GDM1 (cell line): ENCODE results near the gene PRPF19.
A peak's percentile ranks its signal among the peaks of the same experiment; 100 is the strongest.

Experiments
- DNase-seq: peaks from one replicate; lab custom pipeline; 2025; lab: John Stamatoyannopoulos, UW

PRPF19 gene

DNA sequence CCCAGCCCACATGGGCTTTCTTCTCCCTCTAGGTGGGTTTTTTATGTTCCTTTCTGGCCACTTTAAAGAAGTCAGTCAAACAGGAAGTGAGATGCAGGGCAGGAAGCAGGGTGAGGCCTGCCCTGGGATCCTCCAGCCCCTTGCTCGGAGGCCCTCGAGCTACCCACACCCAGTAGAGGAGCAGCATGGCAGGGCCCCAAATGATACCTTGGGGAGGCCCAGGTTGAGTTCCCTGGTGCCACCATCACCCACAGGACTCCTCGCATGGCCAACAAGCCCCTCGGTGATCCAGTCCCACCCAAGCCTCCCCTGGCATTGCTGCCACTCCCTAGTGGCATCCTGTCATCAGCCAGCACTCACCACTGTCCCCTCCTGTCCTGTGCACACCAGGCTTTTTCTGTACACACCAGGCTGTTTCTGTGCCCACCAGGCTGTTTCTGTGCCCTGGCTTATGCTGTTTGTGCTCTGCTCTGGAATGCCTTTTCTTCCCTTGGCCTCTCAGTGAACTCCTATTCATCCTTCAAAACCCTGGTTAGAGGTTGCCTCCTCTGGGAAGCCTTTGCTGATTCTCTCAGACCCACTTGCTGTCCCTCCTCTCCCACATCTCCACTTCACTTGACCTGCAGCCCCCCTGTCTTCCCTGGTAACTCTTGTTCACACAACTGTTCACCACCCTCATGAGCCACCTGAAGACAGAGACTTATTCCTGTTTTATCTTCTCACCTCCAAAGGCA, 47.5 kb downstream of the PRPF19 start:
- DNase-seq: peak; percentile 6

DNA sequence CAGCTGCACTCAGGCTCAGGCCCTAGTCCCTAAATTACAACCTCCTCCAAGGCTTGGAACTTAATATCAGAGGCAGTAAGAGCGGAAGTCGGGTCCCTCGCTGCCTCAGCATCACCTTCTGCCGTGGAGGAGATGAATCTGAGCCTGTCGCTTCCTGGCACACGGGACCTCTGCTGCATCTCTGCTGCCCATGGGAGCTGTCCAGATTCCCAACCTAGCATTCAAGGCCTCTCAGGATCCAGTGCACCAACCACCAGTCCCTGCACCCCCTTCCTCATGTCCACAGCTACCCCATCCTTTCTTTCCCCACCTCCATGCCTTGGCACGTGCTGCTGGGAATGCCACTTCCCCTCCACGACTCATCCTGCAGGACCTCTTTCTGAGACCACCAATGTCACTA, 48.1 kb downstream of the PRPF19 start:
- DNase-seq: no peak

DNA sequence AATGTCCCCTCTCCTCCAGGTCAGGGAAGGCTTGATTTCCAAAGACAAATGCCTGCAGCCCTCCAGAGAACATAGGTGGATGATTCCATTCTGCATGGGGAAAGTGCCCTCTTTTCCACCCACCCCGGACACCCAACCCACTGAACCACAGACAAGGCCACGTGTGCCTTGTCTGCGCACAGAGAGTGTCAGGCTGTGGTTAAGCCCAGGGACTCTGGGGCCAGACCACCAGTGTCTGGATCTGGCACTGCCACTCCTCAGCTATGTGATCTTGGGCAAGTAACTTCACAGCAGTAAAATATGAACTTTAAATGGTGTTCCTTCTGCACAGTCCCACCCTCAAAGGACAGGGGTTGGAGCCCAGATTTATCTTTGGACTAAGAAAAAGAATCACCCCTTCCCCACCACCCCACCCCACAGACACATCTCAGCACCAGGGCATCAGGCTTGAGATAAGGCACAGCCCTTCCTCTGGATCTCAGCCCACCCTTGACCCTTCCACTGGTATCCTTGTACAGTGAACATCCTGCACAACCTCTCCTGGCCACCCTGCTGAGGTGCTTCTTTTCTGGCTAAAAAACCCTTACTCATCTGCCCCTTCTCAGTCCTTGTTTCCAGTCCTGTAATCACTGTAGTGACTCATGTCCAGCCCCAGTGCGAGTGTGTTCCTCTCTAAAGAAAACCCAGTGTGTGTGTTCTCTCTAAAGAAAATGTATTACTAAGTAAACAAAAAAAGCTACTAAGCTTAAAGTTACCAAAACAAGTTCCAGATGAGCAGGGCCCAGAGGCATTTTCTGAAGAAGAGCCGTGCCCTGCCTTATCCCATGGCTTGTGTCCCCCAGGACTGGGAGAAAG, 48.8 kb downstream of the PRPF19 start:
- no peak for DNase-seq

DNA sequence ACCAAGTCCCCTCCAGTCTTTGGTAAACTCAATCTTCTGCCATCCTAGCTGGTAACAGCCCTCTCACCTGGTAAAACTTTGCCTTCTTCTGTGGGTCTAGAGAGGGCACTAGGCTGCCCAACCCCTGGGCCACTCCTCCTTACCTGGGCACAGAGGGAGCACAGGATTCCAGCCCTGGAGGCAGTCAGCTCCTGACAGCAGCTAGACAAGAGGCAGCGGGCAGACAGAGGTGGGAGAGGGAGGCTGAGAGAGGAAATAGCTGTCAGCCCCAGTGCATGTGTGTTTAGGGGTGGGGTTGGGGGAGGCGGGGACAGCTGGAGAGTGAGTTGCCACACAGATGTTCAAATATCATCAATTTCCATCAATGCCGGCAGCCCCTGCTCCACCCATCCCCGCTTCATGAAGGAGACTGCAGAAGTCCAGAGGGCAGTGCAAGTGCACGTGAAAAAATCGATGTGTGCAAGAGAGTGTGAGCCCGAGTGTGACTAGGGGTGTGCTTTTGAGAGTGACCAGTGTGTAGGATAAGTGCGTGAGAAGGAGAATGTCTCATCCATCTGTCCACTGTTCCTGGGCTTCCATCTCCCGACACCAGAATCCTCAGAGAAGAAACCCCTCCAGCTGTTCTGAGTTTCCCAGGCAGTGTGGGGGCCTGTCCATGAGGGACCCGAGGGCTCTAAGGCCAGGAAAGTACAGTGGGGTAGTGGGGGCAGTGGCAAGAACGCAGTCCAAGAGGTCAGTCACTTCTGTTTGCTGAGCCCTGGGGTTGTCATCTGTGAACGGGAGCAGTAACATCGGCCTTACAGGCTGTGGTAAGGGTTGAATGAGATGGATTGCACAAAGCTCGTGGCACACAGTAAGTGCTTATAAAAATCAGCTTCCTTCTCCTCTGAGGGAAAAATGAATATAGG, 50.4 kb downstream of the PRPF19 start, which contains the start of gene PTGDR2:
Gene PTGDR2 (minus strand): TSS at position 225 of the 908 bp plus-strand sequence. CDS start 2,228 bp downstream, outside the sequence.
- DNase-seq: peak; percentile 12

DNA sequence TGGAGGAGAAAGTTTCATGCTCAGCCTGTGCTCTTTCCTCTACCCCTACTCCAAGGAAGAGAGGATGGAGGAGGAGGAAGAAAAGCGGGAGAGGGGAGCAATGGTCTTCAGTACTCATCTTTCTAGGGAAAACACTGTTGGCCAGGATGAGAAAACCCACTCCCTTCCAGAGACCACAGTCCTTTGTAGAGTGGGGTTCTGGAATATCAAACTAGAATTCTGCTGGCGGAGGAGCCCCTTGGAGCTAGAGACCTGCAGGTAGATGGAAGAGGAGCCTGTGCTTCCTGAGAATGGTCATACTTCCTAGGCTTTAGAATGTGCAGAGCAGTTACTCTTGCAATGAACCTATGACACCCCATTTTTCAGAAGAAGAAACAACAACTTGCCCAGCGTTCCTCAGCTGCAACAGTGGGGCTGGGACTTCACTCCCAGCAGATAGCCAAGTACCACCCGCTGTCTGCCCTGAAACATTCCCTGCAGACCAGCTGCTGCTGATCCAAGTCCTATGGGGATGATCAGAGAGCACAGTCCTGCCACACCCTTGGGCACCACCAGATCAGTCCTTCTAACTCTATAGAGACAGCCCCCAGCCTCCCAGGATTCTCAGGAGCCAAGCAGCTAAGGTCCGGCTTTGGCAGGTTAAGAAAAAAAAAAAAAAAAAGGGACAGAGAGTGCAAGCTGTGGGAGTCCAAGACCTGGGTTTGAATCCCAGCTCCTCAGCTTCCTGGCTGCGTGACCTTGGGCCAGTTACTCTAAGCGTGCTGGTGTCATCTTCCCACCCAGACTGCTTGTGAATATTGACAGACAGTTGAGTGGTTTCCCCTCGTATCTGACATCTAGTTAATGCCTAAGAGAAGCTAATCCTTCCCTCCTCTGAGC, 51.3 kb downstream of the PRPF19 start:
- DNase-seq: no peak

DNA sequence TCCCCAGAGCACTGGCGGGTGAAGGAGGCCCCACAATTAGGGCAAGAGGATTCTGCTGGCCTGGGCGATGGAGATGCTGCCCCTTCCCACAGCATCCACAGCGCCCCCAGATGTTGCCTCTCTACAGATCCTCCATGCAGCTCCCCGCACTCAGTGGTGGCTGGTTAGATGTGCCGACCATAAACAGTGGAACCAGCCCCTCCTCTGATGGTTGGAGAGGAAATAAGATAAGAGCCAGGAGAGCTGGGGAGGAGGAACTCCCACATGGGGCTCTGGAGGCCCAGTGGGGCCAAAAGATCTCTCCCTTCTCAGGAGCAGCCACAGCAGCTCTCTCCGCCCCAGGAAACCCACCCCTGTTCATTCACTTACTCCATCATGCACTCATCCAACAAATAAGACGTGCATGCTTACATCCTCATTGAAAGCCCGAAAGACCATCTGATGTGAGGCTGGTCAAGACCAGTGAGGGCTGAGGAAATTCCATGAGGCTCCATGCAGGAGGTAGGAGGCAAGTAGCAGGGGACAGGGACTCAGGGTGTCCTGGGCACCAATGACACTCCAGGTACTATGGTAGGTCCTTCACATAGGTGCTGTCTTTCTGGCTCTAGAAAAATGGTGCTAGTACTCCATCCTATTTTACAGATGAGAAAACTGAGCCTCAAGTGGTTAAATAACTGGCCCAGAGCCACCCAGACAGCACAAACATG, 52.1 kb downstream of the PRPF19 start:
- DNase-seq: peak; percentile 31

DNA sequence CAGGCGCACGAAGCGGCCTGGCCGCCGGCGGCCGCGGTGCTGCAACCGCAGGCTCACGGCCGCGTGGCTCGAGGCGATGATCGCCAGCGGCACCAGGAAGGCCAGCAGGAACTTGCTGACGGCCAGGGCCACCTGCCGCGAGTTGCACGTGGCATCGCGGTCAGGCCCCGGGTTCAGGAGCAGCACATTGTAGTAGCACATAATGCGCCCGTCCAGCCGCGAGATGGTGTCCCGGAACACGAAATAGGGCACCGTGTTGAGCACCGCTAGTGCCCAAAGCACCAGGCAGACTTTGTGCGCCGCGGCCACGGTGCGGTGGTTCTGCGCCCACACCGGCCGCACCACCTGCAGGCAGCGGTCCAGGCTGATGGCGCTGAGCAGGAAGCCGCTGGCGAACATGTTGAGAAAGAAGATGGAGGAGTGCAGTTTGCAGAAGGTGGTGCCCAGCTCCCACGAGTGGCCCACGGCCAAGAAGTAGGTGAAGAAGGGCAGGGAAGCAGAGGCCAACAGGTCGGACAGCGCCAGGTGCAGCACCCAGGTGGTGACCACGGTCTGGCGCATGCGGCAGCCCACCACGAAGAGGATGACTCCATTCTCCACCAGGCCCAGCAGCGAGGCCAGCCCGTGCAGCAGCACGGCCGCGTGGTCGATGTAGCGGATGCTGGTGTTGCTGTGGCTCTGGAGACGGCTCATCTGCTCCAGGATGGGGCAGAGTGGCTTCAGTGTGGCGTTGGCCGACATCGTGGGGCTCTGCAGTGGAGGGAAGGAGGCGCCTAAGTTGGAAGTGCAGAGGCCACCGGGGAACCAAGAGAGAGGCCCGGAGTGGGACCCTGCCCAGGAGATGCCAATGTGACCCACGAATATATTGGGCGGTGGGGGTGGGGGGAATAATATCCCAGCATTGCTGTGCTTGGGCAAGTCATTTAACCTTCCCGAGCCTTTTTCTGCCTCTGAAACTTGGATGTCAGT, 53.1 kb downstream of the PRPF19 start:
- DNase-seq: no peak

DNA sequence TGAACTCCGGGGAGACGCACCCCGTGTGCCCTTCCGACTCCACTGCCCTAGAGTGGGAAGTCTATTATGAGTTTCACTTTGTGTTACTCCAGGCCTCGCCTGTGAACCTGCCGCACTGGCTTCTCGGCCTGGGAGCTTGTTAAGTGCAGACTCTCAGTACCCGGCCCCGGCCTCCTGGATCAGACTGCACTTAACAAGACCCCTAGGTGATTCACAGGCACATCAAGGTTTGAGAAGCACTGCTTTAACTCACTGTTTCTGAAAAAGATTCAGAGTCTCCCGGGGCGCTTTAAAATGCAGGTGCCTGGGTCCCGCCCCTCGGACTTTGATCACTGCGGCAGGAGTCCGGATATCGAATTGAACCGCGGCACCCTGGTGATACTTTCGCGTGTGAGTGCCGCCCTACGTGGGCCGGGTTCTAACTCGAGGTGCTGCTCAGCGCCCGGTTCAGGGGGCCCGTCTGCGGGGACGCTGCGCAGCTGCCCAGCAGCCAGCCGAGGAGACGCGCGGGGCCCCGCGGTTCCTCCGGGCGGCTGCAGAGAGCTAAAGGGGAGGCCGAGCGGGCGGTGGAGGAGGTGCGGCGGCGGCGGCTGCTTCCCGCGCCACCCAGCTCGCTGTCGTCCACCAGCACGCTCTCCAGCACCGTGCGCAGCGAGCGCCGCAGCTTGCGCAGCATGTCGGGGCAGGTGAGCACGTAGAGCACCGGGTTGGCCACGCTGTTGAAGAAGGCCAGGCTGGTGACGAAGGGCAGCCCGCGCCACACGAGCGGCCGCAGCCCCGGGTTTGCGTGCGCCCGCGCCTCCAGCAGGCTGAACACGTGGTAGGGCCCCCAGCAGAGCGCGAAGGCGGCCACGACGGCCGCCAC, 54.0 kb downstream of the PRPF19 start:
- no peak for DNase-seq

DNA sequence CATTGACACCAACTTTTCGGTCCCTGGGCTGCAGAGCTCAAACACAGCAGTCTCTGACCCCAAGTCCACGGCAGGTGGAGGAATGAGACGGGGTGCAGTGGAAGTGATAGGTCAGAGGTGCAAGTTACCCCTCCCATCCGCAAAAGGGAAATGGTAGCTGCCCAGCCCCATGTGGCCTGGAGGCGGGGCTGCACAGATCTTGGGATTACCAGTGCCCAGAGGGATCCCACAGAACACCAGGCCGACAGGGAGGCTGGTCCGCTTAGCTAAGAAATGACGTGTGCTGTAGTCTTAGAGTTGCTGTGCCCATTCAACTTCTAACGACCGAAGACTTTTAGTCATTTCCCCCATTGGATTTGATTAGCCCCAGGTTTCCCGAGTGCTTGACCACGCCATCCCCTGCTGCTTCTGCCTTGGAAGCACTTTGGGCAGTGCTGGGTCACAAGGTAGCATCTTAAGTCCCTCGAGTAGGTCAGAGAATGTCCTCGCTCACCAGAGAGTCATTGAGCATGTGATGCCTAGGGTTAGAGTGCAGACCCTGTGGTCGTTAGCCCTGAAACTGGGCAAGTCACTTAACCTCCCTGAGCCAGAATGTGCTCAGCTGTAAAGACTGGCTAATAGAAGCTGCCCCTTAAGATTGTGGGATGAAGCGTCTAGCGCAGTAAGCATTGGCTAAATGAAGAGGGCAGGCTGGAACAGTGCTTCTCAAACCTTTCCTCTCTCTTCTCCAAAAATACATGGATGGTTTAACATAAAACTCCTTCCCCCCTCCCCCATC, 54.9 kb downstream of the PRPF19 start:
- DNase-seq: no peak

DNA sequence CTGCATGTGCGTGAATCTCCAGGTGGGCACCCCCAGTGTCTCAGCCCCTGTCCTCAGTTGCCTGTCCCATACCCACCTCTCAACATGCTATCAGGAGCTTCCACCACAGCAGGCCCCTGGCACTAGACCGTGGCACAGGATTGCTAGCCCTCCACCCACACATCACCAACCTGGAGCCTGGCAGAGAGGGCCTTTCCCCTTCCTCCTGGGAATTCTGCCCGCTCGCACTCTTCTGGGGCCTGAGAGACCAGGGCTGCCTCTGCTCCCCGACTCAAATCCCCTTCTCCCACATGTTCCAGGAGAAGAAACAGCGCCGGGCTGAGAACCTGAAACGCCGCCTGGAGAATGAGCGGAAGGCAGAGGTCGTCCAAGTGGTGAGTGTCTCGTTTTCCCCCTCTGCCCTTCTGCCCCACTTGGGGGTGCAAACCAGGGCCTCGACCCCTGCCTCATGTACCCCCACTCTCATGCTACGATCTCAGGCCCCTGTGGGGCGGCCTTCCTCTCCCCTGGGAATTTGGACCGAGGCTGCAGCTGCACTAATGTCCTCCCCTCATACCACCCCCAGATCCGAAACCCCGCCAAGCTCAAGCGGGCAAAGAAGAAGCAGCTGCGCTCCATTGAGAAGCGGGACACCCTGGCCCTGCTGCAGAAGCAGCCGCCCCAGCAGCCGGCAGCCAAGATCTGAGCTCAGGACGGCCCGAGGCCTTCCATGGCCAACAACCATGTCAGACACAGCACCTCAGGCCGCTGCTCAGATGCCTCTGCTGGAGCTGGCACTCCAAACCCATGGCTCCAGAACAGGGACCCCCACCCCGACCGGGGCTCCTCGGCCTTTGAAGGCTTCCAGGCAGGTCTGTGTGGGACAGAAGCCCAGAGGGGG, 56.5 kb downstream of the PRPF19 start:
- DNase-seq: no peak

DNA sequence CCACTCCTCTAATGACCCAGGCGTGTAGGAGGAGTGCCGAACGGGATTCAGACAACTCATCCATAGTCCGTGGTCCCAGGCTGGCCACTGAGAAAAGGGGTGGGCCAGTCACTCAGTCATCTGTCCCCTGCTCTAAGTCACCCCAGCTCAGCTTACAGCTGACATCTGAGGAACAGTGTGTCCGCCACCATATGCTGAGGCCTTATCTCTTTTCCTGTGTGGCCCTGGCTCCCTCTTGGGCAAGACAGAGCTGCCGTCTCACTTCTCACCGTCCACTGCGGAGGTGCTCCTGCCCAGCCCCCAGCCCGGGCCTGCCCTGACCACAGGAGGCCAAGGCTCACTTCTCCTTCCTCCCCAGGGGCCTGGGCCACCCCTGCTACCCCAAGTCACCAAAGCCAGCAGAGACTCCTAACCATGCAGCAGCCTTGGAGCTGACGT, 57.7 kb downstream of the PRPF19 start:
- no peak for DNase-seq

DNA sequence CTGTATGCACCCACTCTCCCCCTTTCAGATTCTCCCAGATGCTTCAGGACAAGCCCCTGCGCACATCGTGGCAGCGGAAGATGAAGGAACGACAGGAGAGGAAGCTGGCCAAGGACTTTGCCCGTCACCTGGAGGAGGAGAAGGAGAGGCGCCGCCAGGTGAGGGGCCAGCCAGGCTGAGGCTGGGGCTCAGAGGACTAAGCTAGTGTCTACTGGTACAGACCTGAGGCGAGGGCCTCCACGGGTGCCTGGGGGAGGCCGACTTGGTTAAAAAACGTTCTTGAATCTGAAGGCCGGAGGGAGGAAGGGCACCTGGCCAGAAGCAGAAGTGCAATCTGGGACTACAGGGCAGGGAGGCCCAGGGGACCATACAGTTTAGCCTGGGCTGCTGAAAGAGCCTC, 58.5 kb downstream of the PRPF19 start:
- DNase-seq: no peak

DNA sequence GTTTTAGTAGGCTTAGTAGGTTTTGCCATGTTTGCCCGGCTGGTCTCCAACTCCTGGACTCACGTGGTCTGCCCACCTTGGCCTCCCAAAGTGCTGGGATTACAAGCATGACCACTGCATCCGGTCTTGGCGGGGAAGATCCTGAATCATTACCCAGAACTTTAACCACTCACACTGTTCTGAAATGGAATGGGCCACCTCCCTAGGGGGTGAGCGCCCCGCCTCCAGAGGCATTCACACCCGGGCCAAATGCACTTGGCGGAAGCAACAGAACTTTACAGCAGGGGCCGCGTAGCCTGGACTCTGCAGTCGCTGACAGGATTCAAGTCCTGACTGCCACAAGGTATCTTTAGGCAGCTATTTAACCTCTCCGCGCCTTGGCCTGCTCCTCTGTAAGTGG, 59.1 kb downstream of the PRPF19 start:
- DNase-seq: no peak

DNA sequence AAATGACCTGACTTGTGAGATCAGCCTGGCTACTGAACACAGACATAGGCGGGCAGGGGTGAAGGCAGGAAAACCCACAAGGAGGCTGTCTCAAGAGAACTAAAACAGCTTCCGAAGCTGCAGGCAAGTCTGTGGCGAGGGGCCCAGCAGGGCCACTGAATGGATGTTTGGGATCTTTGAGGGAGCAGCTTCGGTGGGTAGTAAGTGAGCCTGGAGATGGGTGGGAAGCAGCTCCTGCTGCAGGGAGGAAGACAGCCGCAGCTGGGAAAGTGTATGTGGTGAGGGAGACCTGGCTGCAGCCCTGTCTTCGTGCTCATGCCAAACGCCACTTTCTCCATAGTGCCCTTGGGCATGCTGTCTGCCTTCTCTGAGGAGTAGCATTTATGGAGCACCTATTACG, 61.0 kb downstream of the PRPF19 start:
- no peak for DNase-seq

DNA sequence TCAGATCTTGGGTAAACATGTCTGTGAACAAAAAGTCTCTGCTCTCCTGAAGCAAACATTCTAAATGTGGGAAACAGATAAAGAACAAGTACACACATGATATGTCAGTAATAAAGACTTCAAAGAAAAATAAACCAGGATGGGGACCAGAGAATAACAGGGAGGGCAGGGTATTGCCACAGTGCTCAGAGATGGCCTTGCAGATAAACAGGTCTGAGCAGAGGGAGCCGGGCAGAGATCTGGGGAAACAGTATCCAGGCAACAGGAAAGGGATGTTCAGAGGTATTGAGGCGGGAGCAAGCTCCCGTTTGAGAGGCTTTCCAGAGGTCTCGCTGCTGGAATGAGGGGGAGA, 61.5 kb downstream of the PRPF19 start:
- DNase-seq: no peak

DNA sequence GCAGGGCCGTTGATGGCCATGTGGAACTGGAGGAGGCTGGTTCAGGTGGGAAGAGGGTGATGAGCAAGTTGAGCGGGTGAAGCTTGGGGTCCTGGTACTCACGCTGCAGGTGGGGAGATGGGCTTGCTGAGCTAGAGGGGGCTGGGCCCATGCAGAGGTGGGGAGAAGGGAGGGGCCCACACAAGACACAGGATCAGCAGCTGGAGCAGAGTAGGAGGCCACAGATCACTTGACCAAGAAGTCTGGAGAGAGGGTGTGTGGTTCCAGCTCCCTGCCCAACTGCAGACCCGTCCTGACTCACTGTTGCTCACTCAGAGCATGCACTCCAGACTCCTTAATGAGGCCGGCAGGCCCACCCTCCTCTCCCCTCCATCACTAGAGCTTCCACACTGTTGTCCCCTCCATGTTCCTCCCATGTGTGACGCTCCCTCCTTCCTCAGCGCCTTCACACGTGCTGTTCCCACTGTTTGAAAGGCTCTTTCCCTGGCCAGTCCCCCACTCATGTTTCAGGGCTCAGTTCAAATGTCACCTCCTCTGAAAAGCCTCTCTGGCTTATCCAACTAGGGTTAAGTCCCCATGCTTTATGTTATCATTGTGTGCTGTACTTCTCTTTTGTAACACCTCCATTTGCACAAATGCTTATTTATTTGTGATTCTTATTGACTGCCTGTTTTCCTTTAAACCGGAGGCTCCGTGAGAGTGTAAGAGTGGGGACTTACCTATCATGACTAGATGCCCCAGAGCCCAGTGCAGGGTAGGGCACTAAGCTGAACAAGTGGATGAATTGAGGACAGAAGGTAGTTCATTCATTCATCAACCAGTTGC, 62.1 kb downstream of the PRPF19 start:
- DNase-seq: no peak
